Spleen (tissue), 11 donors: ENCODE measurements around the gene LGALS3. TPM values are rescaled to one million over a fixed set of nuclear protein-coding genes. Genes with fewer than 3 reads are reported as not detected.

Experiments used
- DNase-seq: peaks from one replicate; pipeline ENCODE4 v3.0.0-alpha.2; 2020
- H3K27ac ChIP-seq, 8 donors: fragments of 200-600 bp; sonication (generic) in 7 of 8; 1 replicate in 4 of 8; 2 replicates in 4 of 8; pipeline versions ENCODE4 v1.5.0 to v1.8.0; 2016 to 2021; ENCODE audit warnings: inconsistent platforms in 4 of 8, mild to moderate bottlenecking in 4 of 8, moderate library complexity in 1 of 8
- H3K27me3 ChIP-seq, 7 donors: fragments of 200-600 bp; sonication (generic) in 6 of 7; replicated peaks in 1 of 7; 1 replicate in 4 of 7; 2 replicates in 3 of 7; pipeline versions ENCODE4 v1.5.0 to v1.8.0; 2016 to 2021; ENCODE audit warnings: inconsistent platforms in 3 of 7, mild to moderate bottlenecking in 1 of 7
- H3K36me3 ChIP-seq, 6 donors: fragments of 200-600 bp; sonication (generic) in 5 of 6; 1 replicate in 4 of 6; 2 replicates in 2 of 6; pipeline versions ENCODE4 v1.5.0 to v1.8.0; 2016 to 2021; ENCODE audit warnings: inconsistent platforms in 2 of 6
- H3K4me1 ChIP-seq, 6 donors: fragments of 200-600 bp; sonication (generic) in 5 of 6; 1 replicate in 3 of 6; 2 replicates in 3 of 6; pipeline versions ENCODE4 v1.5.0 to v1.8.0; 2016 to 2021; ENCODE audit warnings: inconsistent platforms in 3 of 6
- H3K4me3 ChIP-seq, 8 donors: fragments of 200-600 bp; sonication (generic) in 7 of 8; 1 replicate in 4 of 8; 2 replicates in 4 of 8; pipeline versions ENCODE4 v1.5.0 to v1.8.0; 2016 to 2021; ENCODE audit warnings: inconsistent platforms in 4 of 8, mild to moderate bottlenecking in 4 of 8, moderate library complexity in 2 of 8
- H3K9me3 ChIP-seq, 8 donors: fragments of 200-600 bp; sonication (generic) in 7 of 8; 1 replicate in 4 of 8; 2 replicates in 4 of 8; pipeline versions ENCODE4 v1.5.0 to v1.8.0; 2016 to 2021; ENCODE audit warnings: inconsistent platforms in 4 of 8
- CTCF ChIP-seq, 11 experiments: fragments of 200-600 bp in 7 of 11; fragments of 450-650 bp in 4 of 11; sonication (generic) in 4 of 11; IDR thresholded peaks in 8 of 11; conservative IDR thresholded peaks in 3 of 11; 1 replicate in 7 of 11; 2 replicates in 4 of 11; pipeline versions ENCODE4 v1.4.0 to v1.8.0; 2016 to 2021; ENCODE audit warnings: antibody characterized with exemption in 11 of 11, inconsistent platforms in 4 of 11, mild to moderate bottlenecking in 1 of 11
- POLR2A ChIP-seq, 3 donors: fragments of 450-650 bp; IDR thresholded peaks; one replicate each; pipeline ENCODE4 v1.5.1; 2017; ENCODE audit warnings: antibody characterized with exemption in 3 of 3, mild to moderate bottlenecking in 1 of 3
- POLR2AphosphoS5 ChIP-seq, 3 donors: sonication (generic); formaldehyde crosslinking; IDR thresholded peaks; one replicate each; pipeline ENCODE4 v1.5.1; 2017; ENCODE audit warnings: antibody characterized with exemption in 3 of 3
- whole genome bisulfite sequencing, 5 donors: extraction: QIAGEN DNeasy Blood & Tissue Kit in 3 of 5; methylation state at CpG; one replicate each; pipeline versions ENCODE4 v1.1.5 to v1.1.7; 2013 to 2018; 5-methylcytosine and 5-hydroxymethylcytosine counted together
- intact Hi-C: fragments of 100-400 bp; cut with DNase I; formaldehyde crosslinking; loops from one replicate; pipeline ENCODE4 v1.15.0; 2023; ENCODE audit warnings: low total_unique reads
- polyA plus RNA-seq, 3 donors: library from polyadenylated mRNA; stranded (reverse); fragments of 200-250 nt; gene quantifications; one replicate each; pipeline ENCODE4 v1.2.1, GENCODE V29; 2013
- total RNA-seq, 7 donors: library from RNA; depleted of rRNA in 3 of 7; stranded (reverse); fragments of >200 nt in 3 of 7; fragmentation: NEBNext Ultra II Directional in 4 of 7; extraction: Animal tissue kit (Norgen Biotek cat#: 25700) in 4 of 7; gene quantifications; one replicate each; pipeline versions ENCODE4 v1.1.0 to v1.2.1, GENCODE V29; 2016 to 2021
- donor health status: healthy with polysubstance abuse.
- donor health status: DM: no; HTN: no; CAD: no; lungs with moderate emphysema.
- donor health status: DM: no; HTN: no; CAD: no.
- donor health status: Bipolar disorder and iron deficiency.
- donor health status: healthy.
- donor health status: DM: no; HTN: no; CAD: no.
- donor health status: DM: yes; HTN: yes; CAD: no.

Gene LGALS3
- total and polyA plus RNA-seq, 10 donors: 37.4 to 201 (median 60.8) TPM

DNA sequence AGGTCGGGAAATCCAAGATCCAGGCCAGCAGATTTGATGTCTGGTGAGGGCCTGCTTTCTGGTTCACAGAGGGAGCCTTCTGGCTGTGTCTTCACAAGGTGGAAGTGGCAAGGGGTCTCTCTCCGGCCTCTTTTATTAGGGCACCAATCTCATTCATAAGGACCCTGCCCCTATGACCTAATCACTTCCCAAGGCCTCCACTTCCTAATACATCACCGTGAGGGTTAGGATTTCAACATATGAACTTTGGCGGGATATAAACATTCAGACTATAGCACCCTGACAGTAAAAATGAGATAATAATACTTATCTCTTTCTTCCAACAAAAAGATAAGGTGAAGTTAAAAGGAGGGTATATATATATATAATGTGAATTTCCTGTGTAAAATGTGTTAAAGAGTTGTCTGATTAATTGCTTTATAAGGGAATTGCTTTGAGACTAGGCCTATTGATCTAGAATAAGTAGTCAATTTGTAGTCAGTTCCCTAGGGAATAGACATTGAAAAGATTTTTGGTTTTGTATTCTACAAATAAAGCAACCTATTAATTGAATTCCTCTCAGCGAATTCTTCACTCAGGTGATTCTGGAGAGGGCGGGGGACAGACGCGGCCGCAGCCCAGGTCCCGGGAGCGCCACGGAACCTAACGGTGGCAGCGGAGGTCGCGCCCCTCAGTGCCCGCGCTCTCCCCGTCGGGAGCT lies 516 bp upstream of the LGALS3 start:
- intact Hi-C loops: no loop called here
- H3K4me1 ChIP-seq: peaks cover 14 to 91% (median 49%) of the 10 kb centered on the region in 6 donors

DNA sequence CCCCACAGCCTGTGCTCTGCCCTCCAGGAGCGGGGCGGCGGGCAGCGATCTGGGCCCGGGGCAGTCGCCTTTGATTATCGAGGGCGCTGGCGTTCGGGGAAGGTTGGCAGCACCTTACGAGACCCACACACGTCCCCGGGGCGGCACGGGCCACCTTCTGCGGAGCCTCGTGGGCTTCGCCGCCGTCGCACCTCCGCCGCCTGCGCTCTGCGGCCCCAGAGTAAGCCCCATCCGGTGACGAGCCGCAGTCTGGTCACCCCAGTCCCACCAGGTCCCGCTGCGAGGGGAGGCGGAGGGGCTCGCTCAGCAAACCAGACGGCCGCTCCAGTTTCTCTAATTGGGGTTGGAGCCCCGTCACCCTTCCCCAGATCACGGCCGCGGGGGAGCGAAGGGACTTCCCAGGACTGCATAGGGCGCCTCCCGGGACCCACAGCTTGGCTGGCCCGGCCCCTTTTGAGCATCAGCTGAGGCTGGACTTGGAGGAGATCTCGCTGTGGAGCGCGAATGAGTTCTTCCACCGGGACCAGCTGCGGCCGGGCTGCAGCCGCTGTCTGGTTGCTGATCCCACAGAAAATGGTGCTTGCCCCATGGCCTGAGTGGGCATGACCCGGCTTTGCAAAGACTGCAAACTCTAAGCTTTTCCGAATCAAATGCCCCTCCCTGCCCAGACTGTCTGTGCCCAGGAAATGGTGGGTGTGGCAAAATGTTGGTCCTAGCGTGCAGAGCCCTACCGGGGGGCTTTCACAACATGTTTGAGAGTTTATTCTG lies 560 bp downstream of the LGALS3 start:
- 0 to 2% (median 1%) methylated on average over 9 to 53 of the region's 53 CpGs for WGBS, 5 donors
- peak; percentile 90 for DNase-seq
- TF ChIP-seq CTCF (IDR thresholded peaks at IDR 0.05 in 8 of 11, conservative IDR thresholded peaks at IDR 0.05 in 3 of 11): no peak
- peak in 2 of 3 donors; percentile 67 to 76 for TF ChIP-seq POLR2AphosphoS5 (IDR thresholded peaks at IDR 0.05)

More for the DNA sequence above, 516 bp upstream of the LGALS3 start:
- peak overlapping the region; percentile 49 to 88 (median 62) for H3K4me3 ChIP-seq
- peaks cover 0 to 16% (median 0%) of the 10 kb centered on the region in 7 donors for H3K27me3 ChIP-seq
- no peak for DNase-seq
- no peaks in the 10 kb centered on the region for H3K9me3 ChIP-seq
- no peak for TF ChIP-seq POLR2AphosphoS5 (IDR thresholded peaks at IDR 0.05)
- TF ChIP-seq POLR2A (IDR thresholded peaks at IDR 0.05): no peak
- no peak for TF ChIP-seq CTCF (IDR thresholded peaks at IDR 0.05 in 8 of 11, conservative IDR thresholded peaks at IDR 0.05 in 3 of 11)
- 14 to 21% (median 19%) methylated on average over 16 to 20 of the region's 20 CpGs for WGBS, 5 donors
- H3K36me3 ChIP-seq: no peaks in the 10 kb centered on the region
- H3K27ac ChIP-seq: peak overlapping the region in 7 of 8 donors; percentile 79 to 91 (median 89)

GRCh38 chr14:55130196-55130550 lies 1.1 kb downstream of the LGALS3 start:
- H3K4me3 ChIP-seq: peak overlapping the region in 7 of 8 donors; percentile 49 to 88 (median 66)
- H3K36me3 ChIP-seq: no peaks in the 10 kb centered on the region
- H3K9me3 ChIP-seq: no peaks in the 10 kb centered on the region
- DNase-seq: no peak
- no peak for TF ChIP-seq POLR2A (IDR thresholded peaks at IDR 0.05)
- TF ChIP-seq CTCF (IDR thresholded peaks at IDR 0.05 in 8 of 11, conservative IDR thresholded peaks at IDR 0.05 in 3 of 11): no peak
- TF ChIP-seq POLR2AphosphoS5 (IDR thresholded peaks at IDR 0.05): no peak
- 49 to 72% (median 64%) methylated on average over 10 of the region's 10 CpGs for WGBS, 5 donors
- H3K27ac ChIP-seq: peak overlapping the region; percentile 78 to 91 (median 88)
- H3K27me3 ChIP-seq: peaks cover 0 to 16% (median 0%) of the 10 kb centered on the region in 7 donors
- intact Hi-C loops: loop anchor here (5.0 kb wide), 1 partner anchor 33 kb away; no protein-coding TSS in a partner anchor
- H3K4me1 ChIP-seq: peaks cover 14 to 92% (median 42%) of the 10 kb centered on the region in 6 donors

More for the DNA sequence above, 560 bp downstream of the LGALS3 start:
- Histone ChIP-seq H3K4me1 (peaks cover 14 to 96% (median 45%) of the 10 kb centered on the region in 6 donors), H3K4me3 (peak overlapping the region; percentile 49 to 88 (median 62)), H3K27me3 (peaks cover 0 to 16% (median 0%) of the 10 kb centered on the region in 7 donors), H3K9me3 (no peaks in the 10 kb centered on the region), H3K27ac (peak overlapping the region; percentile 78 to 91 (median 88)), H3K36me3 (no peaks in the 10 kb centered on the region)
- intact Hi-C loops: loop anchor here (5.0 kb wide), 1 partner anchor 32 kb away; no protein-coding TSS in a partner anchor
